ENCODE data around the gene BRINP3. TPM values are rescaled to one million over a fixed set of nuclear protein-coding genes. Genes with fewer than 3 reads are reported as not detected.

The BRINP3 gene
- total RNA-seq, 1 experiment from 2014 or later = not detected

- H3F3A ChIP-seq (ENCODE audit: low read length, unreplicated experiment) = no peaks in the 10 kb centered on the region
- no peak overlapping the region for H3K4me2 ChIP-seq (ENCODE audit: low read length)
- no peak for DNase-seq
- BruUV-seq (replicated peaks) = no TSS peak
- TF ChIP-seq CTCF (conservative IDR thresholded peaks at IDR 0.05; ENCODE audit: low read depth, low read length) (no peak), EZH2 (IDR thresholded peaks at IDR 0.05; ENCODE audit: low read length, unreplicated experiment) (no peak), EZH2phosphoT487 (IDR thresholded peaks at IDR 0.05; ENCODE audit: borderline replicate concordance, low read length) (no peak)
- POLR2A ChIA-PET (ENCODE audit: unreplicated experiment) = no interaction called here
- H4K20me1 ChIP-seq (ENCODE audit: low read length) = no peaks in the 10 kb centered on the region
- no peak overlapping the region for H3K4me3 ChIP-seq (ENCODE audit: low read length)
- no peaks in the 10 kb centered on the region for H3K9me3 ChIP-seq (ENCODE audit: low read length)
- H3K27ac ChIP-seq (ENCODE audit: low read length) = no peak overlapping the region
- CTCF ChIA-PET = no interaction called here
- H2AFZ ChIP-seq (ENCODE audit: low read length) = no peak overlapping the region
- no peaks in the 10 kb centered on the region for H3K4me1 ChIP-seq (ENCODE audit: insufficient read depth, low read length)
- peaks cover 17% of the 10 kb centered on the region; the same call in 1 of the 2 replicates for H3K27me3 ChIP-seq (ENCODE audit: low read length)
- H3K9ac ChIP-seq (ENCODE audit: low read length) = no peak overlapping the region
- intact Hi-C loops (cut with micrococcal nuclease) = no loop called here
- H3K36me3 ChIP-seq (ENCODE audit: low read depth, low read length) = no peaks in the 10 kb centered on the region
- H3K9me2 ChIP-seq (replicated peaks; ENCODE audit: low read length) = no peaks in the 10 kb centered on the region
- ATAC-seq = no peak
- H3K79me2 ChIP-seq (ENCODE audit: low read length) = no peaks in the 10 kb centered on the region
Observed at GRCh38 chr1:190258003-190258402, 219.7 kb downstream of the BRINP3 start.

- POLR2A ChIA-PET (ENCODE audit: unreplicated experiment) = no interaction called here
- H4K20me1 ChIP-seq (ENCODE audit: low read length) = no peaks in the 10 kb centered on the region
- H3K27ac ChIP-seq (ENCODE audit: low read length) = no peak overlapping the region
- H3K4me1 ChIP-seq (ENCODE audit: insufficient read depth, low read length) = no peaks in the 10 kb centered on the region
- intact Hi-C loops (cut with micrococcal nuclease) = no loop called here
- no peak overlapping the region for H3K9ac ChIP-seq (ENCODE audit: low read length)
- CTCF ChIA-PET = no interaction called here
- H3K9me2 ChIP-seq (replicated peaks; ENCODE audit: low read length) = no peaks in the 10 kb centered on the region
- TF ChIP-seq EZH2 (IDR thresholded peaks at IDR 0.05; ENCODE audit: low read length, unreplicated experiment) = no peak
- no peak for TF ChIP-seq CTCF (conservative IDR thresholded peaks at IDR 0.05; ENCODE audit: low read depth, low read length)
- TF ChIP-seq EZH2phosphoT487 (IDR thresholded peaks at IDR 0.05; ENCODE audit: borderline replicate concordance, low read length) = no peak
- H3K9me3 ChIP-seq (ENCODE audit: low read length) = no peaks in the 10 kb centered on the region
- no peak overlapping the region for H2AFZ ChIP-seq (ENCODE audit: low read length)
- H3F3A ChIP-seq (ENCODE audit: low read length, unreplicated experiment) = no peaks in the 10 kb centered on the region
- BruUV-seq (replicated peaks) = no TSS peak
- ATAC-seq (no peak), DNase-seq (no peak)
- H3K27me3 ChIP-seq (ENCODE audit: low read length) = peaks cover 15% of the 10 kb centered on the region
- no peaks in the 10 kb centered on the region for H3K36me3 ChIP-seq (ENCODE audit: low read depth, low read length)
- no peak overlapping the region for H3K4me3 ChIP-seq (ENCODE audit: low read length)
- H3K79me2 ChIP-seq (ENCODE audit: low read length) = no peaks in the 10 kb centered on the region
- H3K4me2 ChIP-seq (ENCODE audit: low read length) = no peak overlapping the region
Observed at GRCh38 chr1:190252046-190252445, 225.6 kb downstream of the BRINP3 start.

GRCh38 chr1:190250368-190250767 is 227.3 kb downstream of the BRINP3 start:
- H3K36me3 ChIP-seq (ENCODE audit: low read depth, low read length) = no peaks in the 10 kb centered on the region
- no peak for TF ChIP-seq EZH2phosphoT487 (IDR thresholded peaks at IDR 0.05; ENCODE audit: borderline replicate concordance, low read length)
- no peak for TF ChIP-seq CTCF (conservative IDR thresholded peaks at IDR 0.05; ENCODE audit: low read depth, low read length)
- no peak for TF ChIP-seq EZH2 (IDR thresholded peaks at IDR 0.05; ENCODE audit: low read length, unreplicated experiment)
- ChIA-PET POLR2A (ENCODE audit: unreplicated experiment) (no interaction called here), CTCF (no interaction called here)
- H3K9ac ChIP-seq (ENCODE audit: low read length) = no peak overlapping the region
- no peaks in the 10 kb centered on the region for H3K79me2 ChIP-seq (ENCODE audit: low read length)
- no peak overlapping the region for H2AFZ ChIP-seq (ENCODE audit: low read length)
- no peaks in the 10 kb centered on the region for H4K20me1 ChIP-seq (ENCODE audit: low read length)
- no peak overlapping the region for H3K4me2 ChIP-seq (ENCODE audit: low read length)
- no peak for ATAC-seq
- no peaks in the 10 kb centered on the region for H3K9me3 ChIP-seq (ENCODE audit: low read length)
- H3F3A ChIP-seq (ENCODE audit: low read length, unreplicated experiment) = no peaks in the 10 kb centered on the region
- peaks cover 12% of the 10 kb centered on the region for H3K27me3 ChIP-seq (ENCODE audit: low read length)
- DNase-seq = no peak
- BruUV-seq (replicated peaks) = no TSS peak
- H3K4me3 ChIP-seq (ENCODE audit: low read length) = no peak overlapping the region
- no peak overlapping the region for H3K27ac ChIP-seq (ENCODE audit: low read length)
- no peaks in the 10 kb centered on the region for H3K9me2 ChIP-seq (replicated peaks; ENCODE audit: low read length)
- no peaks in the 10 kb centered on the region for H3K4me1 ChIP-seq (ENCODE audit: insufficient read depth, low read length)
- intact Hi-C loops (cut with micrococcal nuclease) = no loop called here

Data from PC-3 (cell line).